Nephron (organoid): ENCODE results near the gene ZNHIT1.

Experiments
- H3K27ac Mint-ChIP-seq, 3 experiments: 2 replicates each; pipeline ENCODE4 v1.8.0; 2020; ENCODE audit warnings: mixed read lengths in 3 of 3, mild to moderate bottlenecking in 2 of 3, moderate library complexity in 1 of 3
- H3K27me3 Mint-ChIP-seq: 2 replicates; pipeline ENCODE4 v1.8.0; 2021; ENCODE audit warnings: low read depth, mild to moderate bottlenecking, moderate library complexity, mixed read lengths
- H3K36me3 Mint-ChIP-seq: 2 replicates; pipeline ENCODE4 v1.8.0; 2020; ENCODE audit warnings: low read depth, mixed read lengths
- H3K4me1 Mint-ChIP-seq: 2 replicates; pipeline ENCODE4 v1.8.0; 2020; ENCODE audit warnings: mixed read lengths
- H3K4me3 Mint-ChIP-seq, 3 experiments: 2 replicates each; pipeline ENCODE4 v1.8.0; 2020; ENCODE audit warnings: mild to moderate bottlenecking in 3 of 3, mixed read lengths in 3 of 3, moderate library complexity in 2 of 3
- H3K9me3 Mint-ChIP-seq: 2 replicates; pipeline ENCODE4 v1.8.0; 2020; ENCODE audit warnings: mixed read lengths
- TF ChIP-seq, protein P1 (sequence below), 3 experiments: fragments of 200-600 bp; sonication (generic); IDR thresholded peaks; one replicate each; pipeline ENCODE4 v1.5.0; 2021; ENCODE audit warnings: antibody characterized with exemption in 3 of 3; ENCODE audit not compliant: unreplicated experiment in 3 of 3

Gene ZNHIT1

GRCh38 chr7:101205901-101206664 lies 11.9 kb upstream of the ZNHIT1 start:
- Mint-ChIP-seq H3K4me1 (no peaks in the 10 kb centered on the region), H3K27ac (no peak overlapping the region), H3K9me3 (no peaks in the 10 kb centered on the region), H3K36me3 (peaks cover 18% of the 10 kb centered on the region), H3K4me3 (no peak overlapping the region), H3K27me3 (peaks cover 46% of the 10 kb centered on the region)
- TF ChIP-seq, protein P1, sequence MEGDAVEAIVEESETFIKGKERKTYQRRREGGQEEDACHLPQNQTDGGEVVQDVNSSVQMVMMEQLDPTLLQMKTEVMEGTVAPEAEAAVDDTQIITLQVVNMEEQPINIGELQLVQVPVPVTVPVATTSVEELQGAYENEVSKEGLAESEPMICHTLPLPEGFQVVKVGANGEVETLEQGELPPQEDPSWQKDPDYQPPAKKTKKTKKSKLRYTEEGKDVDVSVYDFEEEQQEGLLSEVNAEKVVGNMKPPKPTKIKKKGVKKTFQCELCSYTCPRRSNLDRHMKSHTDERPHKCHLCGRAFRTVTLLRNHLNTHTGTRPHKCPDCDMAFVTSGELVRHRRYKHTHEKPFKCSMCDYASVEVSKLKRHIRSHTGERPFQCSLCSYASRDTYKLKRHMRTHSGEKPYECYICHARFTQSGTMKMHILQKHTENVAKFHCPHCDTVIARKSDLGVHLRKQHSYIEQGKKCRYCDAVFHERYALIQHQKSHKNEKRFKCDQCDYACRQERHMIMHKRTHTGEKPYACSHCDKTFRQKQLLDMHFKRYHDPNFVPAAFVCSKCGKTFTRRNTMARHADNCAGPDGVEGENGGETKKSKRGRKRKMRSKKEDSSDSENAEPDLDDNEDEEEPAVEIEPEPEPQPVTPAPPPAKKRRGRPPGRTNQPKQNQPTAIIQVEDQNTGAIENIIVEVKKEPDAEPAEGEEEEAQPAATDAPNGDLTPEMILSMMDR (IDR thresholded peaks at IDR 0.05; ENCODE audit: unreplicated experiment in 3 of 3), result no peak

GRCh38 chr7:101206665-101207042 lies 11.3 kb upstream of the ZNHIT1 start:
- Mint-ChIP-seq H3K4me3 (no peak overlapping the region), H3K4me1 (no peaks in the 10 kb centered on the region), H3K9me3 (no peaks in the 10 kb centered on the region), H3K27ac (no peak overlapping the region), H3K27me3 (peaks cover 40% of the 10 kb centered on the region), H3K36me3 (peaks cover 18% of the 10 kb centered on the region)
- TF ChIP-seq, protein P1 (IDR thresholded peaks at IDR 0.05; ENCODE audit: unreplicated experiment in 3 of 3), result no peak

- Mint-ChIP-seq H3K4me1 (no peaks in the 10 kb centered on the region), H3K27me3 (peaks cover 37% of the 10 kb centered on the region), H3K36me3 (peaks cover 18% of the 10 kb centered on the region), H3K4me3 (no peak overlapping the region), H3K27ac (no peak overlapping the region), H3K9me3 (no peaks in the 10 kb centered on the region)
- TF ChIP-seq, protein P1 (IDR thresholded peaks at IDR 0.05; ENCODE audit: unreplicated experiment in 3 of 3), result no peak
Observed at GRCh38 chr7:101207459-101207858, 10.5 kb upstream of the ZNHIT1 start.

- Mint-ChIP-seq H3K9me3 (no peaks in the 10 kb centered on the region), H3K27ac (no peak overlapping the region), H3K36me3 (peaks cover 18% of the 10 kb centered on the region), H3K27me3 (peaks cover 23% of the 10 kb centered on the region), H3K4me1 (no peaks in the 10 kb centered on the region), H3K4me3 (no peak overlapping the region)
- TF ChIP-seq, protein P1 (IDR thresholded peaks at IDR 0.05; ENCODE audit: unreplicated experiment in 3 of 3), result no peak
Observed at GRCh38 chr7:101208794-101209193, 9.2 kb upstream of the ZNHIT1 start.

DNA sequence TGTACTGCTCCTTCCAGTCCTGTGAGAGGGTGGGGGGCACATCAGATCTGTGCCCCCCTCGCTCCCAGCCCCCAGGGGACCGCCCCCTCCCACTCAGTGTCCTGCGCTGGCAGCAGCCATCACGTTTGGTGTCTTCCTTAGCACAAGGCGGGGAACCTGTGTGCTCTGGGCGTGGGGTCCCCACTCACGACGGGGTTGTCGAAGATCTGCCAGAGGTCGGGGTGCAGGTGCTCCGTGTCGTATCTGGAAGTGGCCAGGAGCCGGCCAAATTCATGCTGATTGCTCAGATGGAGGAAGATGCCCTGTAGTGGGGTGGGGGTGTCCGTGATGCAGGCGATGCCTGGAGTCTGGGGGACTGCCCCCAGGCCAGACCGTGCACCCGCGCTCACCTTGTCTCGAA lies 7.8 kb upstream of the ZNHIT1 start:
- no peak overlapping the region for H3K4me3 Mint-ChIP-seq

More for the DNA sequence above, 7.8 kb upstream of the ZNHIT1 start:
- no peaks in the 10 kb centered on the region for H3K4me1 Mint-ChIP-seq
- H3K27ac Mint-ChIP-seq, result no peak overlapping the region
- no peaks in the 10 kb centered on the region for H3K9me3 Mint-ChIP-seq
- H3K27me3 Mint-ChIP-seq, result peaks cover 12% of the 10 kb centered on the region
- TF ChIP-seq, protein P1 (IDR thresholded peaks at IDR 0.05; ENCODE audit: unreplicated experiment in 3 of 3), result no peak
- peaks cover 23% of the 10 kb centered on the region for H3K36me3 Mint-ChIP-seq
